Measurements from ENCODE around the gene SIPA1L3.

The SIPA1L3 gene

GRCh38 chr19:38130399-38130798 lies 223.4 kb downstream of the SIPA1L3 start:
- no peak for DNase-seq (ENCODE audit: low read depth)
- TF ChIP-seq CTCF (conservative IDR thresholded peaks at IDR 0.05; ENCODE audit: low read length), result no peak
- no peak overlapping the region for H3K4me3 ChIP-seq (ENCODE audit: low read length)

- H3K4me3 ChIP-seq (ENCODE audit: low read length), result no peak overlapping the region
- TF ChIP-seq CTCF (conservative IDR thresholded peaks at IDR 0.05; ENCODE audit: low read length), result no peak
- no peak for DNase-seq (ENCODE audit: low read depth)
These were observed 225.8 kb downstream of the SIPA1L3 start for GRCh38 chr19:38132781-38133180.

- no peak for TF ChIP-seq CTCF (conservative IDR thresholded peaks at IDR 0.05; ENCODE audit: low read length)
- H3K4me3 ChIP-seq (ENCODE audit: low read length), result no peak overlapping the region
- no peak for DNase-seq (ENCODE audit: low read depth)
These were observed 226.3 kb downstream of the SIPA1L3 start for GRCh38 chr19:38133319-38133718.

- TF ChIP-seq CTCF (conservative IDR thresholded peaks at IDR 0.05; ENCODE audit: low read length), result peak; percentile 66
- DNase-seq (ENCODE audit: low read depth), result peak; percentile 30
- H3K4me3 ChIP-seq (ENCODE audit: low read length), result no peak overlapping the region
These were observed 227.6 kb downstream of the SIPA1L3 start for GRCh38 chr19:38134540-38135149.

GRCh38 chr19:38135150-38135998 lies 228.4 kb downstream of the SIPA1L3 start:
- no peak for DNase-seq (ENCODE audit: low read depth)
- H3K4me3 ChIP-seq (ENCODE audit: low read length), result no peak overlapping the region
- TF ChIP-seq CTCF (conservative IDR thresholded peaks at IDR 0.05; ENCODE audit: low read length), result no peak

- TF ChIP-seq CTCF (conservative IDR thresholded peaks at IDR 0.05; ENCODE audit: low read length), result no peak
These were observed 232.1 kb downstream of the SIPA1L3 start for GRCh38 chr19:38139122-38139521.

GRCh38 chr19:38141108-38141507 lies 234.1 kb downstream of the SIPA1L3 start:
- TF ChIP-seq CTCF (conservative IDR thresholded peaks at IDR 0.05; ENCODE audit: low read length), result no peak
- DNase-seq (ENCODE audit: low read depth), result no peak
- no peak overlapping the region for H3K4me3 ChIP-seq (ENCODE audit: low read length)

More at GRCh38 chr19:38139122-38139521, 232.1 kb downstream of the SIPA1L3 start:
- no peak for DNase-seq (ENCODE audit: low read depth)
- no peak overlapping the region for H3K4me3 ChIP-seq (ENCODE audit: low read length)

Measured in AG10803 (cell line).